PC-3 (cell line): Measurements from ENCODE around the gene SPEM3.

Experiments used
- CTCF ChIP-seq: fragments of 300-600 bp; sonication (generic); conservative IDR thresholded peaks from 2 replicates; pipeline ENCODE4 v1.5.1; 2017; ENCODE audit warnings: antibody characterized with exemption, low read depth, mild to moderate bottlenecking, low read length
- EZH2phosphoT487 ChIP-seq: fragments of 300-600 bp; sonication (generic); IDR thresholded peaks from 2 replicates; pipeline ENCODE4 v1.6.1; 2018; ENCODE audit warnings: mild to moderate bottlenecking, antibody characterized with exemption, low read length, borderline replicate concordance

GRCh38 chr17:7406235-7406825, 22.3 kb upstream of the SPEM3 start:
- no peak for TF ChIP-seq CTCF
- TF ChIP-seq EZH2phosphoT487 = no peak
